Measurements from ENCODE around the gene TAF7L. TPM values are rescaled to one million over a fixed set of nuclear protein-coding genes. Genes with fewer than 3 reads are reported as not detected.

Gene TAF7L
- total RNA-seq, 1 experiment from 2014 or later, result not detected

DNA sequence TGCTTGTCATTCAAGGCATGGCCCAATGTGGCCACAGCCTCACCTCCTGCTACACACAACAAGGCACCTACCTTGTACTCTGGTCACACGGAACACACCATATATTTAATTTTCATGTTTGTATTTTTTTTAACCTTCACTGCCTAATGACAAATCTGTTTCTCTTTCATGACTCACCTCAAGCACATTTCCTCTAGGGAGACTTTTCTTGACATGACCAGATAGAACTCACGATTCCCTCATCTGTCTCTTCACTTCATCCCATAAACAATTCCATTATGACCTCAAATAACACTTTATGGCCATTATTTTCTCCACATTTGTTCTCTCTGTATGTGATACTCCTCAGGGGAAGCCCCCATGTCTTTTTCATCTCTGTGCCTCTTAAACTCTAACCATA is 60.5 kb downstream of the TAF7L start:
- DNase-seq (ENCODE audit: low spot score), result no peak
- in situ Hi-C loops (cut with HindIII; ENCODE audit: low sequenced_read_pairs), result no loop called here

DNA sequence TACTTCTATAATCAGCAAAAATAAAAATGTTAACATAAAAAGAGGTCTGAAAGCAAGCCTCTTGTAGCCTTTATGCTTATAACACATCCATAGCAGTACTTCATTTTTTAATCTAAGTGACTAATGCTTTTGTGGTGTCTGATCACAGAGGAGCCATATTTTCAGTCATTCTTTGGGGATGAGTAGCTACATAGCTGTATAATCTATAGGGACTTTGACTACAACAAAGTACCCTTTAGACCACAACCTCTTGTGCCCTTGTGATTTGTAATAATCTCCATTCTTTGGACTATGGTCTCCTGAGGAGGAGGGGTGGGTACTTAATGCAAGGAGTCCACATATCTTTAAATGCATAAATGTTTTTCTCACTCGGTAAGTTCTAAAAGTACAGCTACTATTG is 62.0 kb downstream of the TAF7L start:
- no peak for DNase-seq (ENCODE audit: low spot score)
- in situ Hi-C loops (cut with HindIII; ENCODE audit: low sequenced_read_pairs), result no loop called here

DNA sequence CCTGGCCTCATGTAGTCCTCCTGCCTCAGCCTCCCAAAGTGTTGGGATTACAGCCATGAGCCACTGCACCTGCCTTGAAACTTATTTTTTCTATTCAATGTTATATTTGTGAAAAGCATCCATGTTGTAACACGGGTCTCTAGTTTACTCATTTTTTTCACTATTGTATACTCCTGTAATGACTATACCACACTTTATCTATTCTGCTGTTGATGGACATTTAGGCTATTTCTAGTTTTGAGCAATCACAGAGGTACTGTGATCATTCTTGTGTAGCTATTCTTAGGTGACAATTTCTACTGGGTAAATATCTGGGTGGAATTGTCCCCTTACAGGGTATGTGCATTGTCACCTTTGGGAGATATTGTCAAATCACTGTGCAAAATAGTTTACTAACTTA is 67.9 kb downstream of the TAF7L start:
- in situ Hi-C loops (cut with HindIII; ENCODE audit: low sequenced_read_pairs), result no loop called here
- no peak for DNase-seq (ENCODE audit: low spot score)

DNA sequence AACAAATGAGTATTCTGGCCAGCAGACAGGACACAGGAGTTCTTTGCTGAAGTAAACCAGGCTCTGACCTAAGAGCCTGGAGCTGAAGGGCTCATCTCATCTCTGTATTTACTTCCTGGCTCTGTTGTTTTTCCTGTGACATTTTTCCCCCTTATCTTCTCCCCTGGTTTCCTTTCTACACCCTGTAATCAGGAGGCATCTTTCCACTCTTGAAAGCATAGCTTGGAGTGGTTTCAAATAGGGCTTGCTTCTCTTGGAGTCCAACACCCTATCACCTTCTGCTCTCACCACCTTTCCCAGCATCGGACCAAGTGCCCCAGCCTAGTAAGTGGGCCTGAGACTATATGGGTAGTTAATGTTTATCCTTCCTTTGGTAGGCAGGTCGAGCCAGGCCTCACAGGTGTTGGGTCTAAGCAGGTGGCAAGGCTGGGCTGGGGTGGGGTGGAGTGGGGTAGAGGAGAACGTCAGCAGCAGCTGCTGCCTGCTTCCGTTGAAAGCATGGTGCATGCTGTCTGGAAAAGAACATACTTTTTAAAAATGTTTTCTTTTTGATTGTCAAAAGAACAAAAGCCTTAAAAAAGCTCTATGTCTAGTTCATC is 70.4 kb downstream of the TAF7L start:
- no peak for DNase-seq (ENCODE audit: low spot score)
- in situ Hi-C loops (cut with HindIII; ENCODE audit: low sequenced_read_pairs), result no loop called here

DNA sequence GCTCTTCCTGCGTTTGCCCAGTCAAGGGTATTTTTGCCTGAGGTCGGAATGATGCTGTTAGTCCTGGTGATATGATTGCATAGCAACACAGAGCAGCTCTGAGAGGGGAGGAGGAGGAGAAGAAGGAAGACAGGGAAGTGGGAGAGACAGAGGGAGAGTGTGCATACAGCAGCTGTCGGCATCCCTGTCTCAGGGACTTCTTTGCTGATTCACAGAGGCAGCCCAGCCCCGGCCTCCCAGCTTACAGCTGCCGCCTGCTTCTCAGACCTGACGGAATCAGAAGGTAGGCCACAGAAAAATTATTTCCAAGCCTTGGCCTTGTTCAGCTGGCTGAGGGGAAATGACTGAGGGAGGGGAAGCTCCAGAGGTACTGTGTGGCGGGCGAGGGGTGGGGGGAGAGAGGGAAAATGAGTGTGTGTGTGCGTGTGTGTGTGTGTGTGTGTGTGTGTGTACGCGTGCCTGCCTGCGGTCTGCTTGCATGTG is 71.2 kb downstream of the TAF7L start:
- DNase-seq (ENCODE audit: low spot score), result no peak
- in situ Hi-C loops (cut with HindIII; ENCODE audit: low sequenced_read_pairs), result no loop called here

DNA sequence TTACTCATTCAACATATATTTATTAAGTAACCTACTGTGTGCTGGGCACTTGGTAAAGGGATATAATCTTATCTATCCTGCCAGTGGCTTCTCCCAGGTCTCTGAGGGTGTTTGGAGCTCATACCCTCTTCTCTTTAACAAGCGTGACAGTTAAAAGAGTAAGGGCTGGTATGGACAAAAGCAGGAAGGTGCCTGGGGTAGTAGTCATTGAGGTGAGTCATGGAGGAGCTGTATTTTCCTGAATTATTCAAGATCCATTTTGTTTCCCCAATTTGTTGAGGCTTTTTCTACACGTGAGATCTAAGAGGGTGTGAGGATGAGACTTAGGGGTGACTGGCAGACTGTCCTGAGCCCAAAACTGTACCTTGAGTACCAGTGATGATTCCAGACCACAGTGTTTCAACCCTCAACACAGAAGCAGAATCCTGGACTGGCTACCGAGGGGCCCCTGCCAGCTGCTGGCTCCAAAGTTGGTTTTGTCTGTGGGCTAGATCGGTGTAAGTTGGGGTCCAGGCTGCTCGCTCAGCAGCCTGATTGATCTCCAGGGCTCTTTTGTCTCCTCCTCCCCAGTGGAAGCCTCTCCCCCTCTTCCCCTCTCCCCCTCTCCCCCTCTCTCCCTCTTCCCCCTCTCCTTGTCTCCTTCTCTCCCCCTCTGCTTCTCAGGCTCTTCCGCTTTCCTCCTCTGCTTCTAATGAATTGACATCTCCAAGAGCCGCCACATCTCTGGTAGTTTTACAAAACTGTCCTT is 71.8 kb downstream of the TAF7L start, which contains the start of gene DRP2:
TSS of gene DRP2 (plus strand) at position 671 of the 748 bp plus-strand sequence. CDS start 11,862 bp downstream, outside the sequence.
- in situ Hi-C loops (cut with HindIII; ENCODE audit: low sequenced_read_pairs), result no loop called here
- DNase-seq (ENCODE audit: low spot score), result no peak

Other genes starting within 250 kb of the TAF7L start
- gene TRMT2B, start 239.2 kb downstream of the TAF7L start, total RNA-seq (2014; rRNA removed; shearing (Covaris generic)), result 14.2 and 21.8 TPM in 2 replicates
- 0.92 and 2.4 TPM in 2 replicates for gene TMEM35A, start 212.5 kb downstream of the TAF7L start, total RNA-seq (2014; rRNA removed; shearing (Covaris generic))
- 32.7 and 35.1 TPM in 2 replicates for gene CENPI, start 193.1 kb downstream of the TAF7L start, total RNA-seq (2014; rRNA removed; shearing (Covaris generic))
- gene DRP2, start 71.5 kb downstream of the TAF7L start, total RNA-seq (2014; rRNA removed; shearing (Covaris generic)), result not detected in 2 replicates
- 9.2 and 17.0 TPM in 2 replicates for gene TIMM8A, start 57.4 kb upstream of the TAF7L start, total RNA-seq (2014; rRNA removed; shearing (Covaris generic))
- gene BTK, start 94.9 kb upstream of the TAF7L start, total RNA-seq (2014; rRNA removed; shearing (Covaris generic)), result not detected in 2 replicates
- 415 and 688 TPM in 2 replicates for gene RPL36A, start 99.7 kb upstream of the TAF7L start, total RNA-seq (2014; rRNA removed; shearing (Covaris generic))
- gene GLA, start 116.6 kb upstream of the TAF7L start, total RNA-seq (2014; rRNA removed; shearing (Covaris generic)), result 80.4 and 86.3 TPM in 2 replicates
- 44.3 and 54.6 TPM in 2 replicates for gene HNRNPH2, start 116.9 kb upstream of the TAF7L start, total RNA-seq (2014; rRNA removed; shearing (Covaris generic))
- not detected in 2 replicates for gene ARMCX4, start 194.1 kb upstream of the TAF7L start, total RNA-seq (2014; rRNA removed; shearing (Covaris generic))